Gastroesophageal sphincter (tissue), 3 donors: ENCODE results near the gene CAMSAP1.

Experiments used
- CTCF ChIP-seq, 4 experiments: fragments of 200-600 bp in 2 of 4; fragments of 450-650 bp in 2 of 4; sonication (generic) in 1 of 4; IDR thresholded peaks; one replicate each; pipeline ENCODE4 v1.5.1; 2017 to 2019; ENCODE audit warnings: antibody characterized with exemption in 4 of 4, mild to moderate bottlenecking in 2 of 4, moderate library complexity in 2 of 4
- EP300 ChIP-seq: sonication (generic); formaldehyde crosslinking; IDR thresholded peaks from one replicate; pipeline ENCODE4 v1.6.1; 2017; ENCODE audit warnings: antibody characterized with exemption, mild to moderate bottlenecking
- POLR2A ChIP-seq, 2 donors: fragments of 450-650 bp; IDR thresholded peaks; one replicate each; pipeline ENCODE4 v1.6.1; 2017; ENCODE audit warnings: antibody characterized with exemption in 2 of 2, mild to moderate bottlenecking in 2 of 2, moderate library complexity in 1 of 2
- POLR2AphosphoS5 ChIP-seq: sonication (generic); formaldehyde crosslinking; IDR thresholded peaks from one replicate; pipeline ENCODE4 v1.6.1; 2017; ENCODE audit warnings: antibody characterized with exemption

- TF ChIP-seq POLR2AphosphoS5 (no peak), CTCF (IDR thresholded peaks at IDR 0.05) (no peak), POLR2A (IDR thresholded peaks at IDR 0.05) (no peak), EP300 (no peak)
Observed at GRCh38 chr9:135869909-135870308, 37.4 kb downstream of the CAMSAP1 start.
